ENCODE results near the gene HESX1. TPM values are rescaled to one million over a fixed set of nuclear protein-coding genes. Genes with fewer than 3 reads are reported as not detected.

HESX1 gene
- total and polyA plus RNA-seq, 2 of the 13 experiments (the other 11 are each of a cell fraction or from before 2014, with no cell fraction given) = 0.57 to 0.75 TPM

- H3K4me2 ChIP-seq (ENCODE audit: low read depth, low read length) = no peak overlapping the region
- no peak overlapping the region for H3K27ac ChIP-seq (ENCODE audit: extremely low read length, insufficient read depth, low read length)
- BruUV-seq (replicated peaks) = no TSS peak
- H3K9ac ChIP-seq (ENCODE audit: insufficient read depth, low read depth, low read length) = no peak overlapping the region
- no peak for ATAC-seq
- no peaks in the 10 kb centered on the region for H3K36me3 ChIP-seq (replicated peaks in 1 of 2; ENCODE audit: control insufficient read depth in 1 of 2, insufficient read depth in 2 of 2, low read length in 2 of 2)
- H2AFZ ChIP-seq (ENCODE audit: low read length) = no peak overlapping the region
- in situ Hi-C loops (cut with HindIII; ENCODE audit: extremely low pct_ligation_motif_present, low pct_unique_long_range_greater_than_20kb) = no loop called here
- 27% methylated on average over 2 of the region's 2 CpGs for WGBS (ENCODE audit: low lambda C conversion rate)
- no peaks in the 10 kb centered on the region for H3K79me2 ChIP-seq (ENCODE audit: insufficient read depth, low read length)
- no peak for FAIRE-seq
- peaks cover 5 to 41% of the 10 kb centered on the region in 2 experiments; a peak in 4 of 5 replicates for H3K27me3 ChIP-seq (ENCODE audit: control insufficient read depth in 1 of 2, insufficient read depth in 2 of 2, low read length in 2 of 2)
- intact Hi-C loops (cut with micrococcal nuclease; ENCODE audit: unreplicated experiment) = no loop called here
- ChIA-PET POLR2A (no interaction called here), CTCF (ENCODE audit: low intra/inter-chr PET ratio, low total read pairs) (no interaction called here)
- no peak for DNase-seq (ENCODE audit: low spot score)
- H3K9me3 ChIP-seq (ENCODE audit: low read length) = no peaks in the 10 kb centered on the region
- peaks cover 33% of the 10 kb centered on the region for H3K4me1 ChIP-seq (ENCODE audit: insufficient read depth, low read length)
- H4K20me1 ChIP-seq (ENCODE audit: insufficient read depth, low read length) = no peaks in the 10 kb centered on the region
- H3K4me3 ChIP-seq (replicated peaks in 1 of 3; ENCODE audit: insufficient read depth in 1 of 3, low read depth in 2 of 3, low read length in 3 of 3) = no peak overlapping the region
- TF ChIP-seq ZNF407 (CRISPR knock-in tag; IDR thresholded peaks at IDR 0.05; ENCODE audit: not compliant biosample characterization) = no peak
- TF ChIP-seq ZFP36 (IDR thresholded peaks at IDR 0.05; ENCODE audit: borderline replicate concordance, low read depth, low read length, partially characterized antibody) = no peak
- no peak for TF ChIP-seq HDAC2 (CRISPR knock-in tag; IDR thresholded peaks at IDR 0.05)
- no peak for TF ChIP-seq KLF16 (CRISPR knock-in tag; IDR thresholded peaks at IDR 0.05)
- no peak for TF ChIP-seq ZBTB1 (CRISPR knock-in tag; IDR thresholded peaks at IDR 0.05; ENCODE audit: borderline replicate concordance)
- no peak for TF ChIP-seq TRAFD1 (CRISPR knock-in tag; IDR thresholded peaks at IDR 0.05; ENCODE audit: borderline replicate concordance)
- no peak for TF ChIP-seq MXD1 (CRISPR knock-in tag; IDR thresholded peaks at IDR 0.05)
- TF ChIP-seq ZNF761 (CRISPR knock-in tag; conservative IDR thresholded peaks at IDR 0.05) = no peak
- no peak for TF ChIP-seq RAD51 (IDR thresholded peaks at IDR 0.05; ENCODE audit: borderline replicate concordance)
- TF ChIP-seq BHLHE40 (IDR thresholded peaks at IDR 0.05; ENCODE audit: low read length) = no peak
- no peak for TF ChIP-seq ZXDC (CRISPR knock-in tag; IDR thresholded peaks at IDR 0.05)
- no peak for TF ChIP-seq FLYWCH1 (CRISPR knock-in tag; IDR thresholded peaks at IDR 0.05)
Observed at GRCh38 chr3:57168151-57168550, 31.6 kb downstream of the HESX1 start.
